ENCODE measurements around the gene SEPHS2.
"Not testable (repeated sequence)": the region's sequence is repeated elsewhere in the genome, so short reads cannot be mapped to it uniquely, and the experiment has no call there.

Gene SEPHS2

DNA sequence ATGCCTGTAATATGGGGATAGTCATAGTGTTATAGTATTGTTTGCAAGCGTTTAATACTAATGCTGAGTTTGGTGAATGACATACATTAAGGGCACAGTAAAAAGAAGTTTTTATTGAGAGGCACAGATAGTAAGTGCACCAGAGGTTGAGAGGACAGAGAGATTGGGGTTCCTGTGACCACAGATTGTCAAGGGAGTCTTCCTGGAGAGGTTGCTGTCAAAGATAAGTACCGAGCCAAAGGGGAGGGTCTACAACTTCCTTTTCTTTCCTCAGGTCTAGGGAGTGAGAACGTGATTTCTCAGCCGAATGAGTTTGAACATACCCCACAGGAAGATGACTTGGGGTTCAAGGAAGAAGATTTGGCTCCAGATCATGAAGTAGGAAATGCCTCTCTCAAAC is 48.6 kb downstream of the SEPHS2 start:
- DNase-seq: no peak

DNA sequence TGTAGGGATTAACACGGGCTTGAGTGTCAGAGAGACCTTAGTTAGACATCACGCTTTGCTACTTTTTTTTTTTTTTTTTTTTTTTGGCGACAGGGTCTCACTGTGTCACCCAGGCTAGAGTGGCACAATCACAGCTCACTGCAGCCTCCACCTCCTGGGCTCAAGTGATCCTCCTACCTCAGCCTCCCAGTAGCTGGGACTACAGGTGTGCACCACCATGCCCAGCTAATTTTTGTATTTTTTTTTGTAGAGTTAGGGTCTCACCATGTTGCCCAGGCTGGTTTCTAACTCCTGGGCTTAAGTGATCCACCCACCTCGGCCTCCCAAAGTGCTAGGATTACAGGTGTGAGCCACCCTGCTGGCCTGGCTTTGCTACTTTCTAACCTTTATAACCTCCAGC is 49.0 kb downstream of the SEPHS2 start:
- DNase-seq: not testable (repeated sequence)

DNA sequence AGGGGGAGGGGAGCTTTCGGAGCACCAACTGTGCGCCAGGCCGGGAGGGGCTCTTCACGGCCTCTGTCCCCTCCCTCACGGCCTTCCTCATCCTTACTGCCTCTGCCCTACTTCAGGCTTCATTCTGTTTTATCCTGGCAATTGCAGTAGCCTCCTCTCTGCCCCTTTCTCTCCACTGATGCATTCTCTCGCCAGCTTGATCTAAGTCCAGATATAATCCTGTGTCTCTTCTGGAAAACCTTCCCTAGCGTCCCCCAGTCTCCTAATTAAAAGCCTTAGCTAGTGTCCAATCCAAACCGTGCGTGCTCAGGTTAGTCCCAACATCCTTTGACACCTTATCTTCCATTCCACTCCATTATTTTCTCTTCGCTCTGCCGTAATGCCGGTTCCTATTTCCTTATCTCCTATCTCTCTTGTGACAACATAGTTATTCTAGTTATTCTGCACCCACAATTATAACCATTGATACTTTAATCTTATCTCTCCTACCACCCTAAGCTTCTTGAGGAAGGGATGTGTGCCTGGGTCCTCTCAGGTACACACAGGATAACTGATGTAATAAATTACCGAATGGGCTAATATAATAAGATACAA is 49.6 kb downstream of the SEPHS2 start:
- no peak for DNase-seq

DNA sequence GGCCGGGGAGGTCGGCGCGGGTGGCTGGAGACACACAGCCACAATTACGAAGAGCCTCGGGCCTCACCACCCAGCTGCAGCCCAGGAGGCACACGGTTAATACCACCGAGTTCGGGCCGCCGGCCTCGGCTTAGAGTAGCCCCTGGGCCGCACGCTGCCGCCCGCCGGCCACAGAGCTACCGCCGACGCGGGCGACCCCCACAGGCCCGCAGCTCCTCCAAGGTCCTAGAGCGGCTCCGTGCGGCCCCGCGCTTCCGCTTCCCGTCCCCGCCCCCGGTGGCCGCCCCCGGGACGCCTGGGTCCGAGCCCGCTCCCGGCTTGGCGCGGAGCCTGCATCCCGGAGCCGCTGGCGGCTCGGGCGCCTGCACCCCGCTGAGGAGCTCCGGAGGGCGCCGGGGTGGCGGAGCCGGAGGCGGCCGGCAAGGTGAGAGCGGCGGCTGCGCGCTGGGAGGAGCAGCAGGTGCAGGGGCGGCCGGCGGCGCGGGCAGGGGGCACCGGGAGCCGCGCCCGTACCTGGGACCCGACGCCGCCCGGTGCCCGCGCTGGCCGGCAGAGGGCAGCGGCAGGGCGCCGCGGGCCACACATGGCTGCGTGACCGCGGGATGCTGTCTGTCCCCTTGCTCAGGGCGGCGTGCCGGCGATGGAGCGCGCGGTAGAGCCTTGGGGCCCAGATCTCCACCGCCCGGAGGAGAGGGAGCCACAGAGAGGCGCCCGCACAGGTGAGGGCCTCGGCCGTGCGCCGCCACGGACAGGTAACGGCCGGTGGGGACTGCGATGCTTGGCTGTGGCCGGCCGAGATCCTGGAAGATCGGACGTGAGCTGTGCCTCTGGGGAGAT is 50.3 kb downstream of the SEPHS2 start, which contains the start of gene ZNF48:
ZNF48 (plus strand) TSS at position 266 of the 837 bp plus-strand sequence; CDS start at position 641, 375 bp downstream.
- peak; percentile 69 for DNase-seq

DNA sequence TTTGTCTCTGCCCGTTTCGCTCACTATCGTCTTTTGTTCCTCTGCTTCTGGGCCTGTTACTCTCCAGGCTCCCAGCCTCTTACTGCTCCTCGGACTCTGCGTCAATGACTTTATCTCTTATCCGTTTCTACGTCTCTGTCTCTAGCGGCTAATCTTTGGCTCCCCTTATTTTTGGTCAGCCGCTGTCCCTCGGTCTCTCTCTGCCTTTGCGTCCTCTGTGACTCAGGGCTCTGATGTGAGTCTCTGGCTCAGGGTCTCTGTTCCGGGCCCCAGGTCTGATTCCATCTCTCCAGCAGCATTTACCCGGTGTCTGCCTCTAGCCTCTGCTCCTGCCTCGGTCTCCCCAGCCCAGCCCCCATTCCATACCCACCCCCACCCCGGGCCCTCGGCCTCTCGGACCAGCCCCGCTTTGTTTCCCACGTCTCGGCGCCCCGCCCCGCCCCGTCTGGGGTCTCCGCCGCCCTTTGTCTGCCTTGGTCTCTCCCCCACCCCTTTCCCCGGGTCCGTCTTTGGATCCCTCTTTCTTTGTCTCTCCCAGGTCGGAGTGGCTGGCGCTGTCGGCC is 51.0 kb downstream of the SEPHS2 start:
- DNase-seq: no peak
